Body of pancreas (tissue), 4 donors: ENCODE data around the gene COX8A. TPM values are rescaled to one million over a fixed set of nuclear protein-coding genes. Genes with fewer than 3 reads are reported as not detected.

Source experiments
- ATAC-seq: fragments of 150-250 bp; one replicate; pipeline ENCODE4 v1.9.1; 2016
- DNase-seq, 4 donors: peaks; one replicate each; pipeline ENCODE4 v3.0.0-alpha.2; 2019
- H3K27ac ChIP-seq, 4 donors: fragments of 200-600 bp; sonication (generic); 1 replicate in 3 of 4; 2 replicates in 1 of 4; pipeline versions ENCODE4 v1.5.1 to v1.6.1; 2016 to 2019; ENCODE audit warnings: mild to moderate bottlenecking in 1 of 4, mixed read lengths in 1 of 4, moderate library complexity in 1 of 4
- H3K27me3 ChIP-seq, 2 donors: fragments of 200-600 bp; sonication (generic); one replicate each; pipeline ENCODE4 v1.6.0; 2016; ENCODE audit warnings: mild to moderate bottlenecking in 1 of 2
- H3K36me3 ChIP-seq, 2 donors: fragments of 200-600 bp; sonication (generic); replicated peaks in 1 of 2; 2 replicates each; pipeline ENCODE4 v1.5.1; 2016; ENCODE audit warnings: low read depth in 2 of 2; ENCODE audit not compliant: insufficient read depth in 1 of 2
- H3K4me1 ChIP-seq: fragments of 200-600 bp; sonication (generic); one replicate; pipeline ENCODE4 v1.6.0; 2016
- H3K4me3 ChIP-seq, 2 donors: fragments of 200-600 bp; sonication (generic); 1 replicate in 1 of 2; 2 replicates in 1 of 2; pipeline ENCODE4 v1.5.1; 2016 to 2019
- H3K9me3 ChIP-seq, 3 donors: fragments of 200-600 bp; sonication (generic); 1 replicate in 2 of 3; 2 replicates in 1 of 3; pipeline ENCODE4 v1.5.1; 2016
- POLR2A ChIP-seq, 3 donors: fragments of 450-650 bp; IDR thresholded peaks; one replicate each; pipeline ENCODE4 v1.6.1; 2016; ENCODE audit warnings: antibody characterized with exemption in 3 of 3, mild to moderate bottlenecking in 2 of 3
- WGBS, 2 donors: methylation state at CpG; one replicate each; pipeline ENCODE4 v1.1.5; 2017; 5-methylcytosine and 5-hydroxymethylcytosine counted together
- intact Hi-C: fragments of 100-400 bp; cut with DNase I; formaldehyde crosslinking; loops from one replicate; pipeline ENCODE4 v1.15.1; 2023
- total RNA-seq, 2 donors: library from RNA; depleted of rRNA; stranded (reverse); fragments of >200 nt; gene quantifications; one replicate each; pipeline ENCODE4 v1.1.0, GENCODE V29; 2016
- TF ChIP-seq, protein P1 (sequence below), 7 experiments: fragments of 450-650 bp in 4 of 7; fragments of 200-600 bp in 3 of 7; sonication (generic) in 3 of 7; IDR thresholded peaks; one replicate each; pipeline ENCODE4 v1.5.1; 2016 to 2019; ENCODE audit warnings: antibody characterized with exemption in 7 of 7

COX8A gene
- total RNA-seq, 2 donors from 2014 or later, result 51.9 to 184 TPM

DNA sequence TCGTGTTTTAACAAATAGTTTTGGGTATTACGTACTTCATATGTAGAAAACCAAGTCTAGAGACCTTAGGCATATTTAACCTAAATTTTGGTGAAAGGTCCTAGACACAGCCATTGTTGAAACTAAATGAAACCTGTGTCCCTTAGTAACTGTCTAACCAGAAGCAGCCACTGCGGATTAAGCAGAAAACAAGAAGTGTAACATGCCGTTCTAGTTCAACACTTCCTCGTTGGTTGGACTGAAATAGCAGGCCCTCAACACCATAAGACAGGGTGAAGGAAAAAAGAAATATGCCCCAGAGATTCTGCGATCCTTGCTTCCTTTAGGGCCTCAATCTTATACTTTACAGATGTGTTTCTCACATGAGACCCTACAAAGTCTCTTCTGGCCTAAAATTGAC, 33.6 kb upstream of the COX8A start:
- no peak for TF ChIP-seq POLR2A (IDR thresholded peaks at IDR 0.05)
- TF ChIP-seq, protein P1, sequence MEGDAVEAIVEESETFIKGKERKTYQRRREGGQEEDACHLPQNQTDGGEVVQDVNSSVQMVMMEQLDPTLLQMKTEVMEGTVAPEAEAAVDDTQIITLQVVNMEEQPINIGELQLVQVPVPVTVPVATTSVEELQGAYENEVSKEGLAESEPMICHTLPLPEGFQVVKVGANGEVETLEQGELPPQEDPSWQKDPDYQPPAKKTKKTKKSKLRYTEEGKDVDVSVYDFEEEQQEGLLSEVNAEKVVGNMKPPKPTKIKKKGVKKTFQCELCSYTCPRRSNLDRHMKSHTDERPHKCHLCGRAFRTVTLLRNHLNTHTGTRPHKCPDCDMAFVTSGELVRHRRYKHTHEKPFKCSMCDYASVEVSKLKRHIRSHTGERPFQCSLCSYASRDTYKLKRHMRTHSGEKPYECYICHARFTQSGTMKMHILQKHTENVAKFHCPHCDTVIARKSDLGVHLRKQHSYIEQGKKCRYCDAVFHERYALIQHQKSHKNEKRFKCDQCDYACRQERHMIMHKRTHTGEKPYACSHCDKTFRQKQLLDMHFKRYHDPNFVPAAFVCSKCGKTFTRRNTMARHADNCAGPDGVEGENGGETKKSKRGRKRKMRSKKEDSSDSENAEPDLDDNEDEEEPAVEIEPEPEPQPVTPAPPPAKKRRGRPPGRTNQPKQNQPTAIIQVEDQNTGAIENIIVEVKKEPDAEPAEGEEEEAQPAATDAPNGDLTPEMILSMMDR (IDR thresholded peaks at IDR 0.05), result no peak
- H3K27ac ChIP-seq, result no peak overlapping the region

DNA sequence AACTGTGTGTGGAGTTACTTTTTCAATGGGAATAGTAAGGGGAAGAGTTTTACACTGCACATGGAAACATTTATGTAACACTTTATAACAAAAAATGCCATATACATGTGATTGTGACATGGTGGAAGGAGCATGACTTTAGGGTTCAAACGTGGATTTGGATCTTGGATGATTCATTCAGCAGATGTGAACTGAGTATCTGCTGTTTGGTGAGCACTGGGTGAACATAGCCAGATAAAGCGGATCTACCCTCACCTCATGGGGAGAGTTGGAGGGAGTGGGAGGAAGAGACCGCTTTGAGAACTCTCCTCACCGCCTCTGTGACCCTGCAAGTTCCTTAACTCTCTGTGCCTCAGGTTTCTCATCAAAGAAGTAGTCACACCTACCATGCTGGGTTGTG, 32.5 kb upstream of the COX8A start:
- no peaks in the 10 kb centered on the region for H3K9me3 ChIP-seq
- intact Hi-C loops, result loop anchor here (5.0 to 10.0 kb wide), 2 partner anchors 110 to 177 kb away; partner anchors contain the start of gene ZFTA
- H3K27me3 ChIP-seq, result no peaks in the 10 kb centered on the region
- TF ChIP-seq, protein P1 (IDR thresholded peaks at IDR 0.05), result no peak
- no peak for TF ChIP-seq POLR2A (IDR thresholded peaks at IDR 0.05)
- DNase-seq (no peak), ATAC-seq (no peak)
- H3K36me3 ChIP-seq, result no peaks in the 10 kb centered on the region
- H3K4me3 ChIP-seq, result no peak overlapping the region
- no peak overlapping the region for H3K27ac ChIP-seq
- 60 to 85% methylated on average over 3 to 4 of the region's 4 CpGs for WGBS, 2 donors
- peaks cover 28% of the 10 kb centered on the region for H3K4me1 ChIP-seq

More for the DNA sequence above, 33.6 kb upstream of the COX8A start:
- intact Hi-C loops, result loop anchor here (5.0 to 10.0 kb wide), 2 partner anchors 108 to 176 kb away; partner anchors contain the start of gene ZFTA
- Histone ChIP-seq H3K27me3 (no peaks in the 10 kb centered on the region), H3K9me3 (no peaks in the 10 kb centered on the region), H3K4me1 (peaks cover 28% of the 10 kb centered on the region), H3K36me3 (no peaks in the 10 kb centered on the region), H3K4me3 (no peak overlapping the region)
- ATAC-seq (no peak), DNase-seq (no peak)
- WGBS, 2 donors, result 64 to 68% methylated on average over 6 of the region's 6 CpGs

DNA sequence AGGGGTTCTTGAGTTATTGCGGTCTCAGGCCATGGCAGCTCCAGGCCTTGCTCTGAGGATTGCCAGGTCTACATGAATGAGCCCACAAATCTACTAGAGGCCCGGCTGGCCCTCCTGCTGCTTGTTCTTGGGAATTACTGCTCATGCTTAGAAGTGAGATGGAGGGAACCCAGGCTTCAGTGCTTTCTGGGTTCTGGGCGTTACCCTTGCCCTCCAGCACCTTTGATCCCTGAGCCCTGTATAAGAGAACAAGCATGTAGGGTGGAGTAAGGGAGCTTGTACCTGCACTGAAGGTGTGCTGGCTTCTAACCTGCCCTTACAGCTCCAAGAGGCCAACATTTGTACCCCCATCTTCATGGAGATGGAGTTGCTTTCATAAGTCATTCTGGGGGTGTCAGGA, 31.6 kb upstream of the COX8A start:
- no peak overlapping the region for H3K4me3 ChIP-seq
- DNase-seq (no peak), ATAC-seq (no peak)
- no peaks in the 10 kb centered on the region for H3K9me3 ChIP-seq
- H3K4me1 ChIP-seq, result peaks cover 24% of the 10 kb centered on the region
- H3K27ac ChIP-seq, result no peak overlapping the region
- no peak for TF ChIP-seq POLR2A (IDR thresholded peaks at IDR 0.05)
- TF ChIP-seq, protein P1 (IDR thresholded peaks at IDR 0.05), result no peak
- no peaks in the 10 kb centered on the region for H3K36me3 ChIP-seq
- intact Hi-C loops, result loop anchor here (5.0 to 10.0 kb wide), 2 partner anchors 111 to 178 kb away; partner anchors contain the start of gene ZFTA
- 91 to 93% methylated on average over 3 of the region's 3 CpGs for WGBS, 2 donors
- H3K27me3 ChIP-seq, result no peaks in the 10 kb centered on the region

DNA sequence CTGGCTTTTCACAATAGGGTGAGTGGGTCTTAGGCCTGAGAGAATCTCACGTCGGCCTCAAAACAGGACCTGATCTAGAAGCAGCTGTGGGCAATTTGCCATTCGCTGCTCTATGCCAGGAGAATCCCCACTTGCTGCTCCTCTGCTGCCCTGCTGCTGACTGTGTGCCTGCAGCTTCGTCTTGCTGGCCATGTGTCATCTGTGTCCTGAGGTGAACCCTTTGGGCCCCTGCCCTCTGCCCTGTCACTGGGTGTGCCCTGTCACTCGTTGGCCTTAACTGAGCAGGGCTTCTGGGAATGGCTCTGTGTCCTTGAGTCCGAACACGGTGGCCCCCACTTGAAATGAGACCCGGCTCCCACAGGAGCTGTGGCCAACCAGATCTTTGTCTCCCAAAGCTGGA, 29.4 kb upstream of the COX8A start:
- no peaks in the 10 kb centered on the region for H3K9me3 ChIP-seq
- peak overlapping the region in 3 of 4 donors; percentile 4 to 46 (median 19) for H3K27ac ChIP-seq
- H3K36me3 ChIP-seq, result no peaks in the 10 kb centered on the region
- H3K27me3 ChIP-seq, result no peaks in the 10 kb centered on the region
- WGBS, 2 donors, result 29 to 36% methylated on average over 4 to 8 of the region's 8 CpGs
- H3K4me3 ChIP-seq, result no peak overlapping the region
- ATAC-seq (no peak), DNase-seq (peak; percentile 22 to 40 (median 28))
- intact Hi-C loops, result loop anchor here (5.0 to 10.0 kb wide), 2 partner anchors 113 to 180 kb away; partner anchors contain the start of gene ZFTA
- TF ChIP-seq, protein P1 (IDR thresholded peaks at IDR 0.05), result no peak
- no peak for TF ChIP-seq POLR2A (IDR thresholded peaks at IDR 0.05)
- peaks cover 15% of the 10 kb centered on the region for H3K4me1 ChIP-seq
